HAP-1 (cell line): Measurements from ENCODE around the gene RPL18A.

ENCODE experiments used
- DNase-seq, 2 experiments: peaks; one replicate each; pipeline ENCODE4 v3.0.0-alpha.2; 2016 to 2020; ENCODE audit warnings: low spot score in 2 of 2
- H3K27me3 ChIP-seq: fragments of 250-450 bp; sonication (Bioruptor Pico); 2 replicates; pipeline ENCODE4 v1.5.1; 2020; ENCODE audit warnings: low read depth, mild to moderate bottlenecking, moderate library complexity
- H3K36me3 ChIP-seq: fragments of 250-450 bp; sonication (Bioruptor Pico); replicated peaks from 2 replicates; pipeline ENCODE4 v1.5.1; 2020; ENCODE audit warnings: mild to moderate bottlenecking
- H3K4me1 ChIP-seq: fragments of 250-450 bp; sonication (Bioruptor Pico); 2 replicates; pipeline ENCODE4 v1.5.1; 2020; ENCODE audit warnings: mild to moderate bottlenecking
- H3K4me3 ChIP-seq: fragments of 250-450 bp; sonication (Bioruptor Pico); 2 replicates; pipeline ENCODE4 v1.5.1; 2020; ENCODE audit warnings: mild to moderate bottlenecking, moderate library complexity
- H3K9me3 ChIP-seq: fragments of 250-450 bp; sonication (Bioruptor Pico); 2 replicates; pipeline ENCODE4 v1.5.1; 2020; ENCODE audit warnings: mild to moderate bottlenecking, moderate library complexity
- in situ Hi-C: fragments of 300-500 bp; cut with MboI; formaldehyde crosslinking; loops from 3 replicates; pipeline ENCODE4 v1.14.3; 2020; ENCODE audit warnings: low sequenced_read_pairs, inconsistent platforms, mixed read lengths

Gene RPL18A

GRCh38 chr19:17859533-17860330 is at the start of gene RPL18A:
RPL18A (plus strand) TSS chr19:17859910; CDS start chr19:17859957, 47 bp downstream.
- Histone ChIP-seq H3K36me3 (peaks cover 49% of the 10 kb centered on the region), H3K4me1 (peaks cover 7% of the 10 kb centered on the region)
- in situ Hi-C loops = no loop called here

GRCh38 chr19:17811103-17811502 is 48.6 kb upstream of the RPL18A start:
- no peak for DNase-seq
- Histone ChIP-seq H3K27me3 (peaks cover 9% of the 10 kb centered on the region), H3K36me3 (no peaks in the 10 kb centered on the region), H3K9me3 (no peaks in the 10 kb centered on the region), H3K4me1 (no peaks in the 10 kb centered on the region), H3K4me3 (no peak overlapping the region)
- in situ Hi-C loops = no loop called here

More at GRCh38 chr19:17859533-17860330, at the start of gene RPL18A:
- Histone ChIP-seq H3K27me3 (no peaks in the 10 kb centered on the region), H3K9me3 (no peaks in the 10 kb centered on the region), H3K4me3 (peak within 1 kb of the TSS; percentile 98)
- peak; percentile 99 for DNase-seq

GRCh38 chr19:17811681-17812080 is 48.0 kb upstream of the RPL18A start:
- Histone ChIP-seq H3K9me3 (no peaks in the 10 kb centered on the region), H3K27me3 (peaks cover 9% of the 10 kb centered on the region), H3K4me1 (no peaks in the 10 kb centered on the region), H3K4me3 (no peak overlapping the region), H3K36me3 (no peaks in the 10 kb centered on the region)
- in situ Hi-C loops = no loop called here
- no peak for DNase-seq

GRCh38 chr19:17812099-17812498 is 47.6 kb upstream of the RPL18A start:
- no peaks in the 10 kb centered on the region for H3K36me3 ChIP-seq

GRCh38 chr19:17817668-17818363 is 41.9 kb upstream of the RPL18A start:
- in situ Hi-C loops = no loop called here
- H3K4me1 ChIP-seq = no peaks in the 10 kb centered on the region

More at GRCh38 chr19:17812099-17812498, 47.6 kb upstream of the RPL18A start:
- no peaks in the 10 kb centered on the region for H3K4me1 ChIP-seq
- in situ Hi-C loops = no loop called here
- H3K9me3 ChIP-seq = no peaks in the 10 kb centered on the region
- no peak for DNase-seq
- H3K27me3 ChIP-seq = peaks cover 9% of the 10 kb centered on the region
- H3K4me3 ChIP-seq = no peak overlapping the region

GRCh38 chr19:17821190-17821589 is 38.5 kb upstream of the RPL18A start, which contains the start of gene INSL3:
INSL3 (minus strand) TSS chr19:17821519; CDS start chr19:17821506, 13 bp downstream.
- no peak within 1 kb of the TSS for H3K4me3 ChIP-seq
- no peaks in the 10 kb centered on the region for H3K4me1 ChIP-seq
- no peaks in the 10 kb centered on the region for H3K27me3 ChIP-seq
- DNase-seq = no peak
- no peaks in the 10 kb centered on the region for H3K36me3 ChIP-seq
- in situ Hi-C loops = no loop called here
- H3K9me3 ChIP-seq = no peaks in the 10 kb centered on the region

More at GRCh38 chr19:17817668-17818363, 41.9 kb upstream of the RPL18A start:
- Histone ChIP-seq H3K27me3 (no peaks in the 10 kb centered on the region), H3K9me3 (no peaks in the 10 kb centered on the region), H3K36me3 (no peaks in the 10 kb centered on the region), H3K4me3 (no peak overlapping the region)
- no peak for DNase-seq

GRCh38 chr19:17824339-17824738 is 35.4 kb upstream of the RPL18A start:
- no peaks in the 10 kb centered on the region for H3K27me3 ChIP-seq
- in situ Hi-C loops = no loop called here
- H3K4me3 ChIP-seq = no peak overlapping the region
- DNase-seq = no peak
- H3K4me1 ChIP-seq = no peaks in the 10 kb centered on the region
- H3K9me3 ChIP-seq = no peaks in the 10 kb centered on the region
- no peaks in the 10 kb centered on the region for H3K36me3 ChIP-seq

GRCh38 chr19:17826508-17827056 is 33.1 kb upstream of the RPL18A start:
- DNase-seq = no peak
- in situ Hi-C loops = no loop called here

GRCh38 chr19:17829855-17830566 is 29.7 kb upstream of the RPL18A start:
- in situ Hi-C loops = no loop called here
- H3K4me1 ChIP-seq = no peaks in the 10 kb centered on the region
- no peak overlapping the region for H3K4me3 ChIP-seq
- no peaks in the 10 kb centered on the region for H3K36me3 ChIP-seq
- no peaks in the 10 kb centered on the region for H3K9me3 ChIP-seq
- DNase-seq = no peak
- H3K27me3 ChIP-seq = no peaks in the 10 kb centered on the region

More at GRCh38 chr19:17826508-17827056, 33.1 kb upstream of the RPL18A start:
- H3K27me3 ChIP-seq = no peaks in the 10 kb centered on the region
- H3K4me3 ChIP-seq = no peak overlapping the region
- H3K9me3 ChIP-seq = no peaks in the 10 kb centered on the region
- H3K4me1 ChIP-seq = no peaks in the 10 kb centered on the region
- H3K36me3 ChIP-seq = no peaks in the 10 kb centered on the region

- in situ Hi-C loops = no loop called here
- Histone ChIP-seq H3K4me3 (no peak overlapping the region), H3K4me1 (no peaks in the 10 kb centered on the region), H3K36me3 (no peaks in the 10 kb centered on the region), H3K9me3 (no peaks in the 10 kb centered on the region), H3K27me3 (no peaks in the 10 kb centered on the region)
- peak in 1 of 2 experiments; percentile 75 for DNase-seq
These were observed 28.9 kb upstream of the RPL18A start for GRCh38 chr19:17830567-17831418.

- H3K36me3 ChIP-seq = no peaks in the 10 kb centered on the region
- DNase-seq = no peak
- H3K4me3 ChIP-seq = no peak overlapping the region
- no peaks in the 10 kb centered on the region for H3K9me3 ChIP-seq
- no peaks in the 10 kb centered on the region for H3K27me3 ChIP-seq
- in situ Hi-C loops = no loop called here
- H3K4me1 ChIP-seq = no peaks in the 10 kb centered on the region
These were observed 28.3 kb upstream of the RPL18A start for GRCh38 chr19:17831419-17831888.

- H3K36me3 ChIP-seq = no peaks in the 10 kb centered on the region
- H3K27me3 ChIP-seq = no peaks in the 10 kb centered on the region
- H3K9me3 ChIP-seq = no peaks in the 10 kb centered on the region
- no peaks in the 10 kb centered on the region for H3K4me1 ChIP-seq
- H3K4me3 ChIP-seq = no peak overlapping the region
- in situ Hi-C loops = no loop called here
- DNase-seq = no peak
These were observed 27.1 kb upstream of the RPL18A start for GRCh38 chr19:17832443-17833208.
